ENCODE measurements around the gene UTS2B. TPM values are rescaled to one million over a fixed set of nuclear protein-coding genes. Genes with fewer than 3 reads are reported as not detected.

Gene UTS2B
- total RNA-seq, 1 donor from 2014 or later: 0.69 TPM

GRCh38 chr3:191328962-191329653, 1.2 kb downstream of the UTS2B start, which contains the start of gene CCDC50:
TSS of gene CCDC50 (plus strand) at chr3:191329394. CDS start at chr3:191329675, 281 bp downstream.
- DNase-seq (ENCODE audit: low read depth): no peak
- no peak for TF ChIP-seq CTCF (conservative IDR thresholded peaks at IDR 0.05; ENCODE audit: low read depth, low read length)
- peak within 1 kb of the TSS; percentile 81 for H3K4me3 ChIP-seq (ENCODE audit: low read depth, low read length)

- H3K4me3 ChIP-seq (ENCODE audit: low read depth, low read length): peak overlapping the region; percentile 81
- no peak for TF ChIP-seq CTCF (conservative IDR thresholded peaks at IDR 0.05; ENCODE audit: low read depth, low read length)
- no peak for DNase-seq (ENCODE audit: low read depth)
Measured at GRCh38 chr3:191328383-191328961, 1.9 kb downstream of the UTS2B start.

GRCh38 chr3:191327526-191327925, 2.8 kb downstream of the UTS2B start:
- no peak for DNase-seq (ENCODE audit: low read depth)
- no peak overlapping the region for H3K4me3 ChIP-seq (ENCODE audit: low read depth, low read length)
- no peak for TF ChIP-seq CTCF (conservative IDR thresholded peaks at IDR 0.05; ENCODE audit: low read depth, low read length)

- TF ChIP-seq CTCF (conservative IDR thresholded peaks at IDR 0.05; ENCODE audit: low read depth, low read length): no peak
- no peak for DNase-seq (ENCODE audit: low read depth)
Measured at GRCh38 chr3:191324936-191325335, 5.4 kb downstream of the UTS2B start.

GRCh38 chr3:191321019-191321767, 9.1 kb downstream of the UTS2B start:
- TF ChIP-seq CTCF (conservative IDR thresholded peaks at IDR 0.05; ENCODE audit: low read depth, low read length): no peak
- DNase-seq (ENCODE audit: low read depth): no peak
- H3K4me3 ChIP-seq (ENCODE audit: low read depth, low read length): no peak overlapping the region

More at GRCh38 chr3:191324936-191325335, 5.4 kb downstream of the UTS2B start:
- no peak overlapping the region for H3K4me3 ChIP-seq (ENCODE audit: low read depth, low read length)

GRCh38 chr3:191320316-191320715, 10.0 kb downstream of the UTS2B start:
- DNase-seq (ENCODE audit: low read depth): no peak

More at GRCh38 chr3:191320316-191320715, 10.0 kb downstream of the UTS2B start:
- TF ChIP-seq CTCF (conservative IDR thresholded peaks at IDR 0.05; ENCODE audit: low read depth, low read length): no peak
- no peak overlapping the region for H3K4me3 ChIP-seq (ENCODE audit: low read depth, low read length)

All from epithelial cell of proximal tubule (primary cell).